Body of pancreas (tissue), 4 donors: ENCODE results near the gene TENM4. TPM values are rescaled to one million over a fixed set of nuclear protein-coding genes. Genes with fewer than 3 reads are reported as not detected.

ENCODE experiments used
- ATAC-seq: fragments of 150-250 bp; one replicate; pipeline ENCODE4 v1.9.1; 2016
- DNase-seq, 4 donors: peaks; one replicate each; pipeline ENCODE4 v3.0.0-alpha.2; 2019
- H3K27ac ChIP-seq, 4 donors: fragments of 200-600 bp; sonication (generic); 1 replicate in 3 of 4; 2 replicates in 1 of 4; pipeline versions ENCODE4 v1.5.1 to v1.6.1; 2016 to 2019; ENCODE audit warnings: mild to moderate bottlenecking in 1 of 4, mixed read lengths in 1 of 4, moderate library complexity in 1 of 4
- H3K27me3 ChIP-seq, 2 donors: fragments of 200-600 bp; sonication (generic); one replicate each; pipeline ENCODE4 v1.6.0; 2016; ENCODE audit warnings: mild to moderate bottlenecking in 1 of 2
- H3K36me3 ChIP-seq, 2 donors: fragments of 200-600 bp; sonication (generic); replicated peaks in 1 of 2; 2 replicates each; pipeline ENCODE4 v1.5.1; 2016; ENCODE audit warnings: low read depth in 2 of 2; ENCODE audit not compliant: insufficient read depth in 1 of 2
- H3K4me1 ChIP-seq: fragments of 200-600 bp; sonication (generic); one replicate; pipeline ENCODE4 v1.6.0; 2016
- H3K4me3 ChIP-seq, 2 donors: fragments of 200-600 bp; sonication (generic); 1 replicate in 1 of 2; 2 replicates in 1 of 2; pipeline ENCODE4 v1.5.1; 2016 to 2019
- H3K9me3 ChIP-seq, 3 donors: fragments of 200-600 bp; sonication (generic); 1 replicate in 2 of 3; 2 replicates in 1 of 3; pipeline ENCODE4 v1.5.1; 2016
- POLR2A ChIP-seq, 3 donors: fragments of 450-650 bp; IDR thresholded peaks; one replicate each; pipeline ENCODE4 v1.6.1; 2016; ENCODE audit warnings: antibody characterized with exemption in 3 of 3, mild to moderate bottlenecking in 2 of 3
- WGBS, 2 donors: methylation state at CpG; one replicate each; pipeline ENCODE4 v1.1.5; 2017; 5-methylcytosine and 5-hydroxymethylcytosine counted together
- intact Hi-C: fragments of 100-400 bp; cut with DNase I; formaldehyde crosslinking; loops from one replicate; pipeline ENCODE4 v1.15.1; 2023
- total RNA-seq, 2 donors: library from RNA; depleted of rRNA; stranded (reverse); fragments of >200 nt; gene quantifications; one replicate each; pipeline ENCODE4 v1.1.0, GENCODE V29; 2016
- TF ChIP-seq, protein P1 (sequence below), 7 experiments: fragments of 450-650 bp in 4 of 7; fragments of 200-600 bp in 3 of 7; sonication (generic) in 3 of 7; IDR thresholded peaks; one replicate each; pipeline ENCODE4 v1.5.1; 2016 to 2019; ENCODE audit warnings: antibody characterized with exemption in 7 of 7

TENM4 gene
- total RNA-seq, 2 donors from 2014 or later = 0.78 to 6.6 TPM

DNA sequence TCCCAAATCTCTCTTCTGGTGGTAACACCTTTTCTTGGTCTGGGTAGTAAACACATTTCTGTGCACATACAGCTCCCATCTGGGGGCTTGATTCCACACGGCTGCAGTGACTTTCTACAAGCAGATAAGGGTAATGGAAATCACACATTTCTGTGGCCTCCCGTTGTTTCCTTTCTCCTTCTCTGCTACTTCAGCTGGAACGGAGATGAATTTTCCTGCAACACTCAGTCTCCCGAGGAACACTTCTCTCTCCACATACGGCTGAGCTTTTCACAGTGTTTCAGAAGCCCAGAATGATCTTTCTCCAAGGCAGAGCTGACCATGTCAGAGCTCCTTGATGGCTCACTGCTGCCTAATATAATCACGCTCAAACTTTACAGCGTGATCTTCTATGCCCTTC, 501.9 kb downstream of the TENM4 start:
- Histone ChIP-seq H3K27ac (no peak overlapping the region), H3K9me3 (no peaks in the 10 kb centered on the region), H3K4me3 (no peak overlapping the region), H3K4me1 (no peaks in the 10 kb centered on the region), H3K36me3 (no peaks in the 10 kb centered on the region), H3K27me3 (no peaks in the 10 kb centered on the region)
- ATAC-seq (no peak), DNase-seq (no peak)
- 64 to 78% methylated on average over 7 of the region's 7 CpGs for WGBS, 2 donors
- intact Hi-C loops = no loop called here
- no peak for TF ChIP-seq POLR2A (IDR thresholded peaks at IDR 0.05)
- TF ChIP-seq, protein P1, sequence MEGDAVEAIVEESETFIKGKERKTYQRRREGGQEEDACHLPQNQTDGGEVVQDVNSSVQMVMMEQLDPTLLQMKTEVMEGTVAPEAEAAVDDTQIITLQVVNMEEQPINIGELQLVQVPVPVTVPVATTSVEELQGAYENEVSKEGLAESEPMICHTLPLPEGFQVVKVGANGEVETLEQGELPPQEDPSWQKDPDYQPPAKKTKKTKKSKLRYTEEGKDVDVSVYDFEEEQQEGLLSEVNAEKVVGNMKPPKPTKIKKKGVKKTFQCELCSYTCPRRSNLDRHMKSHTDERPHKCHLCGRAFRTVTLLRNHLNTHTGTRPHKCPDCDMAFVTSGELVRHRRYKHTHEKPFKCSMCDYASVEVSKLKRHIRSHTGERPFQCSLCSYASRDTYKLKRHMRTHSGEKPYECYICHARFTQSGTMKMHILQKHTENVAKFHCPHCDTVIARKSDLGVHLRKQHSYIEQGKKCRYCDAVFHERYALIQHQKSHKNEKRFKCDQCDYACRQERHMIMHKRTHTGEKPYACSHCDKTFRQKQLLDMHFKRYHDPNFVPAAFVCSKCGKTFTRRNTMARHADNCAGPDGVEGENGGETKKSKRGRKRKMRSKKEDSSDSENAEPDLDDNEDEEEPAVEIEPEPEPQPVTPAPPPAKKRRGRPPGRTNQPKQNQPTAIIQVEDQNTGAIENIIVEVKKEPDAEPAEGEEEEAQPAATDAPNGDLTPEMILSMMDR (IDR thresholded peaks at IDR 0.05) = no peak

DNA sequence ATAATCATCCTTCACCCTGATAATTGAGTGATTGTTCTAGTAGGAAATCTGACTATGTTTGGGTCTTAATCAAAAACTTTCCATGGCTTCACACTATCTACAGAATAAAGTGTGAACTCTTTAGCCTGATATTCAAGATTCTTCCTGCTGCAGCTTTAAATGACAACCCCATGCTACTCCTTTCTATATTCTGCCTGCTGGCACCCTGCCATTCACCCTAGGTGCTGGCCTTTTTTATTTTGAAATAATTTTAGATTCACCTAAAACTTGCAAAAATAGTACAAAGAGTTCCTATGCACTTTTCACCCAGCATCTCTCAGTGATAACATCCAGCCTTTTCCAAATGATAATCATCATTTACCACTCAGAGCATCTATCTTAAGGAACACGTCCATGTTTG, 502.8 kb downstream of the TENM4 start:
- intact Hi-C loops = no loop called here
- Histone ChIP-seq H3K36me3 (no peaks in the 10 kb centered on the region), H3K27ac (no peak overlapping the region), H3K9me3 (no peaks in the 10 kb centered on the region), H3K4me3 (no peak overlapping the region), H3K4me1 (no peaks in the 10 kb centered on the region), H3K27me3 (no peaks in the 10 kb centered on the region)
- ATAC-seq (no peak), DNase-seq (no peak)
- no peak for TF ChIP-seq POLR2A (IDR thresholded peaks at IDR 0.05)
- TF ChIP-seq, protein P1 (IDR thresholded peaks at IDR 0.05) = no peak
- 76% methylated on average over 1 of the region's 1 CpG for WGBS, 2 donors

DNA sequence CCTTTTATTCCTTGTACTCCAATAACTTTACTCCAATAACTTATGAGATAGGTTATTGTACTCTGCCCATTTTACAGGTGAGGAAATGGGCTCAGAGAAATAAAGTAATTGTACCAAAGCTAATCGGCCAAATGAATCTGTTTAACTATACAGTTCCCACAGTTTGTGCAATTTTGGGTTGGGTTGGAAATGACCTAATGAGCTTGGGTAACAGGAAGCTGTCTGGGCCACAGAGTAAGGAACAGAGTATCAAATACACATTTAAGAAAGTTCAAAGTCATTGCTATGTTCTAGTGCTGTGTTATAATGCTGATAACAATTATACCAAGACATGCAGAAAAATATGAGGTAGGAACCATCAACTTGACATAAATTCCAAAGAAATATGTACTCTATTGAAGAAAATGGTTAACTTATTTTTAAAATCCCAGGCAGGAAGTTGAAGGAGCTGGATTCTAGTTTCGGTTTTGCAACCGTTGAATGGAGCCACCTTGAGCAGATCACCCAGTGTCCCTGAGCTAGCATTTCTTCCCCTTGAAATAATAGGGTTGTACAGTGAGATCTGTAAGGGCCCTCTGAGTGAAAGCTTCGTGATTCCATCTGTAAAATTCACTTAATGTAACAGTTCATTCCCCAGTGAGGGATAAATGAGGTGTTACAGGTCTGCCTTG, 505.3 kb downstream of the TENM4 start:
- H3K27ac ChIP-seq = no peak overlapping the region
- TF ChIP-seq, protein P1 (IDR thresholded peaks at IDR 0.05) = no peak
- TF ChIP-seq POLR2A (IDR thresholded peaks at IDR 0.05) = no peak

DNA sequence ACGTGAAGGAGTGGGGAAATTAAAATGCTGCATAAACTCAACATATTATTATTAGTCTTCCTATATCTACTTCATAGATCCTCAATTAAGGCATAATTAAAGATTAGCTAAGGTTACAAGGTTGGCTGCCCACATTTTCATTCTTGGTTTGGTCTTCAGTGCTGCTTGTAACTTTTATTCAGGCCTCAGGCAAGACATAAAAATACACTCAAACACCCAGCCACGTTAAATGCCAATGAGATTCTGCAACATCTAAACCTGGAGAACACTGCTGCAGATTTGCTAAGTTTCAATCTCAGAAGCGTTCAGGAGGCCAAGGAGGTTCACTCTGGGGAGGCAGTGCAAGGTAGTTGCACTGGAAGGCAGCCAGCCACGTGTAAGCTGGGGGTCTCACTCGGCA, 507.5 kb downstream of the TENM4 start:
- Histone ChIP-seq H3K9me3 (no peaks in the 10 kb centered on the region), H3K4me1 (no peaks in the 10 kb centered on the region), H3K4me3 (no peak overlapping the region), H3K27ac (no peak overlapping the region), H3K27me3 (no peaks in the 10 kb centered on the region), H3K36me3 (no peaks in the 10 kb centered on the region)
- ATAC-seq (no peak), DNase-seq (no peak)
- WGBS, 2 donors = 64 to 74% methylated on average over 5 of the region's 5 CpGs
- no peak for TF ChIP-seq POLR2A (IDR thresholded peaks at IDR 0.05)
- TF ChIP-seq, protein P1 (IDR thresholded peaks at IDR 0.05) = no peak
- intact Hi-C loops = no loop called here

More for the DNA sequence above, 505.3 kb downstream of the TENM4 start:
- H3K9me3 ChIP-seq = no peaks in the 10 kb centered on the region
- DNase-seq (no peak), ATAC-seq (no peak)
- H3K4me1 ChIP-seq = no peaks in the 10 kb centered on the region
- H3K36me3 ChIP-seq = no peaks in the 10 kb centered on the region
- no peak overlapping the region for H3K4me3 ChIP-seq
- 64 to 72% methylated on average over 4 of the region's 4 CpGs for WGBS, 2 donors
- no peaks in the 10 kb centered on the region for H3K27me3 ChIP-seq
- intact Hi-C loops = no loop called here

DNA sequence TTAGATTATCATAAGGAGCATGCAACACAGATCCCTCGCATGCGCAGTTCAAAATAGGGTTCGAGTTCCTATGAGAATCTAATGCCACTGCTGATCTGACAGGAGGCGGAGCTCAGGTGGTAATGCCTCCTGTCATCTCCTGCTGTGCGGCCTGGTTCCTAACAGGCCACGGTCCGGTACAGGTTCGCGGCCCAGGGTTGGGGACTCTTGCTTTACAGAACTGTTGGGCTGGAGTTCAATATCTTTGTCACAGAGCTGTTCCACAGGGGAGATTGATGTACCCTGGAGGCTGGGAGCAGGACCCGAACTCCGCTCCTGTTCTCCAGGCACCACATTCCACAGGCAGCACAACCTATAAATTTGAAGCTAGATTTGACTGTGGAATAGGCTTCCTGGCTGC, 508.1 kb downstream of the TENM4 start:
- TF ChIP-seq POLR2A (IDR thresholded peaks at IDR 0.05) = no peak
- TF ChIP-seq, protein P1 (IDR thresholded peaks at IDR 0.05) = no peak
- ATAC-seq = no peak
- Histone ChIP-seq H3K27ac (no peak overlapping the region), H3K4me1 (no peaks in the 10 kb centered on the region), H3K9me3 (no peaks in the 10 kb centered on the region), H3K27me3 (no peaks in the 10 kb centered on the region), H3K4me3 (no peak overlapping the region), H3K36me3 (no peaks in the 10 kb centered on the region)
- 89 to 92% methylated on average over 2 to 11 of the region's 11 CpGs for WGBS, 2 donors
- intact Hi-C loops = no loop called here
- DNase-seq = no peak
